C4-2B (cell line): ENCODE measurements around the gene SERPINA7.

Experiments used
- CTCF ChIP-seq: fragments of 450-650 bp; conservative IDR thresholded peaks from 2 replicates; pipeline ENCODE4 v1.5.1; 2017; ENCODE audit warnings: mild to moderate bottlenecking
- ZFX ChIP-seq: fragments of 450-650 bp; IDR thresholded peaks from 2 replicates; pipeline ENCODE4 v1.6.1; 2017

- TF ChIP-seq CTCF (no peak), ZFX (no peak)
These were observed 38.3 kb downstream of the SERPINA7 start for GRCh38 chrX:106000203-106000602.
